OCI-LY3 (cell line): Measurements from ENCODE around the gene IPCEF1.

Experiments used
- EZH2phosphoT487 ChIP-seq: fragments of 200-600 bp; shearing (Covaris generic); IDR thresholded peaks from 2 replicates; pipeline ENCODE4 v1.6.1; 2018; ENCODE audit warnings: antibody characterized with exemption, mixed run types, low read depth
- TF ChIP-seq, protein P1 (sequence below): fragments of 200-600, 300-600 bp; sonication (generic); IDR thresholded peaks from 2 replicates; pipeline ENCODE4 v1.5.1; 2014; ENCODE audit warnings: antibody characterized with exemption, low read length, low read depth

DNA sequence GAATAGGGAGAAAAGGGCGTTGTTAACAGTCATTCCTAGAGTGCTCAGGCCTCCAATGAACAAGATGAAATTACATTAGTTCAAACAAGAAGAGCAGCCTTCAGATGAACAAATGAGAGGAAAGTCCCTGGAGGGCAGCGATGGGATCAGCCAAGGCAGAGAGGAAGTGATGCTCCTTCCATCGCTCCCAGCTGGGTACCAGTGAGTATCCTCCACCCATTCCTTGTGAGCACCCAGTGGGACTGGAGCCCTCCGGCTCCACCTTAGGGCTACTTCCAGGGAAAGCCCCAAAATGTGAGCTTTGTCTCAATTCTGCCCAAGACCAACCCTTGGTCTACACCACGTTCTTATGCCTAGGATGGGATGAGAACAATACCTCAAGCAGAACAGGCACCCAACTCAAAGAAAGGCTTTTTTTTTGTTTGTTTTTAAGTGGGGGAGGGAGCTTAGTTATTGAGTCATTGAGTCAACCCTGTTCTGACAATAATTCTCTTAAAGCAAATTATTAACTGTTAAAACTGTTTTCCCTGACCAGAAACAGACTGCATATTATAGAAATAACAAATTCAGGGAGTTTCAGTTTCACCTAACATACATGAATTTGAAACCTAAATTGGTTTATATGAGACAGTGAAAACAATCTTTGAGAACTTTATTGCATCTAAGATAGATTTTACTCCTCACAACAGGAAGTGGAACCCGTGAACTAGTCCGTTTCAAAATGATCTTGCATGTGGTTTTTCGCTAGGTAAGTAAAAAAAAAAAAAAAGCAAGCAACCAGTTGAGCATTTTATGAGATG, 106.9 kb downstream of the IPCEF1 start:
- TF ChIP-seq, protein P1, sequence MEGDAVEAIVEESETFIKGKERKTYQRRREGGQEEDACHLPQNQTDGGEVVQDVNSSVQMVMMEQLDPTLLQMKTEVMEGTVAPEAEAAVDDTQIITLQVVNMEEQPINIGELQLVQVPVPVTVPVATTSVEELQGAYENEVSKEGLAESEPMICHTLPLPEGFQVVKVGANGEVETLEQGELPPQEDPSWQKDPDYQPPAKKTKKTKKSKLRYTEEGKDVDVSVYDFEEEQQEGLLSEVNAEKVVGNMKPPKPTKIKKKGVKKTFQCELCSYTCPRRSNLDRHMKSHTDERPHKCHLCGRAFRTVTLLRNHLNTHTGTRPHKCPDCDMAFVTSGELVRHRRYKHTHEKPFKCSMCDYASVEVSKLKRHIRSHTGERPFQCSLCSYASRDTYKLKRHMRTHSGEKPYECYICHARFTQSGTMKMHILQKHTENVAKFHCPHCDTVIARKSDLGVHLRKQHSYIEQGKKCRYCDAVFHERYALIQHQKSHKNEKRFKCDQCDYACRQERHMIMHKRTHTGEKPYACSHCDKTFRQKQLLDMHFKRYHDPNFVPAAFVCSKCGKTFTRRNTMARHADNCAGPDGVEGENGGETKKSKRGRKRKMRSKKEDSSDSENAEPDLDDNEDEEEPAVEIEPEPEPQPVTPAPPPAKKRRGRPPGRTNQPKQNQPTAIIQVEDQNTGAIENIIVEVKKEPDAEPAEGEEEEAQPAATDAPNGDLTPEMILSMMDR: no peak
- TF ChIP-seq EZH2phosphoT487: no peak
